ENCODE measurements around the gene HSD11B1.

Gene HSD11B1

DNA sequence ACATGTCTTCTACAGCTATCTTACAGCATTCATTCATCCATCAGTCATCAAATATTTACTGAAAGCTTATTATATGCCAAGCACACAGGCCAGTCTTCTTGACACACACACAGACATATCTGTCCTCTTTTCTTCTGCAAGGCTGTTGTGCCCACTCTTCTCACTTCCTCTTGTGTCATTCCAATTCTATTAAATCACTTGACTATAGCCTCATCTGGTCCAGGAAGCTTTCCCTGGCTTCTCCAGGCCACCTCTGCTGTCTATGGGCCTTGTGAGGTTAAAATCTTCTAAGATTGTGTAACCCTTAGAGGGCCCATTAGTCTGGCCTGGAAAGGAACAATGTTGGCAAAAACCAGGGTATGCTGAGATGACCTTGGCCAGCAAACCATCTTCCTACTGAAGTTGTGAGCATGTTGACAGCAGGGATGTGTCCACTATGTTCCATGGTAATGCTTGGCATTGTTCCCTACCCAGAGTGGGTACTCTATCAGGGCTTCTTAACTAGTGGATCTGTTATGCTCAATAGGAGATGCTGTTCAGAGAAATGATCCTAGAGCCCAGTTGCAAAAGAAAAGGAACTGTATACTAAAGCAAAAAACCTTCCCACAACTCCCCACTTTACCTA is 56.5 kb downstream of the HSD11B1 start:
- TF ChIP-seq, protein P1, sequence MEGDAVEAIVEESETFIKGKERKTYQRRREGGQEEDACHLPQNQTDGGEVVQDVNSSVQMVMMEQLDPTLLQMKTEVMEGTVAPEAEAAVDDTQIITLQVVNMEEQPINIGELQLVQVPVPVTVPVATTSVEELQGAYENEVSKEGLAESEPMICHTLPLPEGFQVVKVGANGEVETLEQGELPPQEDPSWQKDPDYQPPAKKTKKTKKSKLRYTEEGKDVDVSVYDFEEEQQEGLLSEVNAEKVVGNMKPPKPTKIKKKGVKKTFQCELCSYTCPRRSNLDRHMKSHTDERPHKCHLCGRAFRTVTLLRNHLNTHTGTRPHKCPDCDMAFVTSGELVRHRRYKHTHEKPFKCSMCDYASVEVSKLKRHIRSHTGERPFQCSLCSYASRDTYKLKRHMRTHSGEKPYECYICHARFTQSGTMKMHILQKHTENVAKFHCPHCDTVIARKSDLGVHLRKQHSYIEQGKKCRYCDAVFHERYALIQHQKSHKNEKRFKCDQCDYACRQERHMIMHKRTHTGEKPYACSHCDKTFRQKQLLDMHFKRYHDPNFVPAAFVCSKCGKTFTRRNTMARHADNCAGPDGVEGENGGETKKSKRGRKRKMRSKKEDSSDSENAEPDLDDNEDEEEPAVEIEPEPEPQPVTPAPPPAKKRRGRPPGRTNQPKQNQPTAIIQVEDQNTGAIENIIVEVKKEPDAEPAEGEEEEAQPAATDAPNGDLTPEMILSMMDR (IDR thresholded peaks at IDR 0.05; ENCODE audit: control extremely low read depth, extremely low read depth, low read depth, missing control alignments): no peak
- ChIA-PET POLR2A (no interaction called here), CTCF (interaction anchor here (0.9 to 6.9 kb wide), 6 partner anchors 8 to 152 kb away, joined by 3 to 53 read pairs (median 4); no protein-coding TSS in a partner anchor)
- no peak for DNase-seq (ENCODE audit: extremely low spot score)

GRCh38 chr1:209766051-209766450 is 61.4 kb downstream of the HSD11B1 start:
- DNase-seq (ENCODE audit: extremely low spot score): no peak
- TF ChIP-seq, protein P1 (IDR thresholded peaks at IDR 0.05; ENCODE audit: control extremely low read depth, extremely low read depth, low read depth, missing control alignments): no peak
- ChIA-PET CTCF (interaction anchor here (1.0 to 5.4 kb wide), 6 partner anchors 9 to 57 kb away, joined by 3 to 40 read pairs (median 12); partner anchors contain the start of genes C1orf74 and TRAF3IP3), POLR2A (no interaction called here)

- POLR2A ChIA-PET: no interaction called here
- no peak for DNase-seq (ENCODE audit: extremely low spot score)
- TF ChIP-seq, protein P1 (IDR thresholded peaks at IDR 0.05; ENCODE audit: control extremely low read depth, extremely low read depth, low read depth, missing control alignments): no peak
- CTCF ChIA-PET: interaction anchor here (1.0 to 5.4 kb wide), 8 partner anchors 8 to 74 kb away, joined by 3 to 40 read pairs (median 10); partner anchors contain the start of gene TRAF3IP3
Measured at GRCh38 chr1:209767096-209767495, 62.5 kb downstream of the HSD11B1 start.

DNA sequence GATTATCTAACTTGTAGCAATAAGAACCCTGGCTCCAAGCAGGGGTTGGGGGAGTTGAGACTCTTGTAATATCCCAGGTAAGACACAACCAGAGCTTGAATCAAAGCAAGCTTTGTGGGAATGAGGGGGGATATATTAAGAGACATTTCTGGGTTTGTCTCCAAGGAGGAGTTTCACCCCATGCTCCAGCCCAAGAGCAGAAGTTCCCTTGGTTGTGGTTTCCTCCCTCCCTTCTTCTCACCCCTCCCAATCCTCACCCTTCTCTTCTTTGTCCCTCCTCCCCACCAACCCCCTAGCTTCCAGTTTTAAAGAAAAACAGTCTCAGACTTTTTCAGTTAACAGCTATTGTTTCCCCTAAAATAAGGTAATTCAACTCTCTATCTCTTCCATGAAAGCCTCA is 63.1 kb downstream of the HSD11B1 start:
- CTCF ChIA-PET: interaction anchor here (0.7 to 5.4 kb wide), 11 partner anchors 11 to 191 kb away, joined by 3 to 40 read pairs (median 9); partner anchors contain the start of gene TRAF3IP3
- TF ChIP-seq, protein P1 (IDR thresholded peaks at IDR 0.05; ENCODE audit: control extremely low read depth, extremely low read depth, low read depth, missing control alignments): no peak
- POLR2A ChIA-PET: interaction anchor here (1.1 kb wide), 1 partner anchor 12 kb away, joined by 3 read pairs; the partner anchor contains the start of gene TRAF3IP3
- no peak for DNase-seq (ENCODE audit: extremely low spot score)

- DNase-seq (ENCODE audit: extremely low spot score): peak; percentile 83
- TF ChIP-seq, protein P1 (IDR thresholded peaks at IDR 0.05; ENCODE audit: control extremely low read depth, extremely low read depth, low read depth, missing control alignments): no peak
- ChIA-PET POLR2A (interaction anchor here (0.6 to 1.5 kb wide), 3 partner anchors 13 to 482 kb away, joined by 3 to 5 read pairs (median 3); partner anchors contain the start of gene TRAF3IP3), CTCF (interaction anchor here (0.7 to 5.4 kb wide), 13 partner anchors 11 to 199 kb away, joined by 3 to 40 read pairs (median 7); partner anchors contain the start of gene TRAF3IP3)
Measured at GRCh38 chr1:209768354-209768774, 63.7 kb downstream of the HSD11B1 start.

GRCh38 chr1:209769171-209769904 is 64.7 kb downstream of the HSD11B1 start:
- CTCF ChIA-PET: interaction anchor here (0.9 to 5.4 kb wide), 15 partner anchors 9 to 200 kb away, joined by 3 to 40 read pairs (median 5); partner anchors contain the start of genes C1orf74 and TRAF3IP3
- TF ChIP-seq, protein P1 (IDR thresholded peaks at IDR 0.05; ENCODE audit: control extremely low read depth, extremely low read depth, low read depth, missing control alignments): no peak
- DNase-seq (ENCODE audit: extremely low spot score): peak; percentile 74
- POLR2A ChIA-PET: interaction anchor here (0.8 to 1.5 kb wide), 2 partner anchors 14 to 18 kb away, joined by 3 to 5 read pairs; no protein-coding TSS in a partner anchor
